GM19468 (cell line): Measurements from ENCODE around the gene DAGLB.

Experiments used
- ATAC-seq: cut with Tn5 transposase; IDR thresholded peaks from one replicate; pipeline ENCODE4 v1.9.1; 2021; ENCODE audit warnings: mild to moderate bottlenecking, moderate library complexity, moderate number of reproducible peaks; ENCODE audit not compliant: unreplicated experiment; ENCODE audit errors: extremely low read depth

DAGLB gene

DNA sequence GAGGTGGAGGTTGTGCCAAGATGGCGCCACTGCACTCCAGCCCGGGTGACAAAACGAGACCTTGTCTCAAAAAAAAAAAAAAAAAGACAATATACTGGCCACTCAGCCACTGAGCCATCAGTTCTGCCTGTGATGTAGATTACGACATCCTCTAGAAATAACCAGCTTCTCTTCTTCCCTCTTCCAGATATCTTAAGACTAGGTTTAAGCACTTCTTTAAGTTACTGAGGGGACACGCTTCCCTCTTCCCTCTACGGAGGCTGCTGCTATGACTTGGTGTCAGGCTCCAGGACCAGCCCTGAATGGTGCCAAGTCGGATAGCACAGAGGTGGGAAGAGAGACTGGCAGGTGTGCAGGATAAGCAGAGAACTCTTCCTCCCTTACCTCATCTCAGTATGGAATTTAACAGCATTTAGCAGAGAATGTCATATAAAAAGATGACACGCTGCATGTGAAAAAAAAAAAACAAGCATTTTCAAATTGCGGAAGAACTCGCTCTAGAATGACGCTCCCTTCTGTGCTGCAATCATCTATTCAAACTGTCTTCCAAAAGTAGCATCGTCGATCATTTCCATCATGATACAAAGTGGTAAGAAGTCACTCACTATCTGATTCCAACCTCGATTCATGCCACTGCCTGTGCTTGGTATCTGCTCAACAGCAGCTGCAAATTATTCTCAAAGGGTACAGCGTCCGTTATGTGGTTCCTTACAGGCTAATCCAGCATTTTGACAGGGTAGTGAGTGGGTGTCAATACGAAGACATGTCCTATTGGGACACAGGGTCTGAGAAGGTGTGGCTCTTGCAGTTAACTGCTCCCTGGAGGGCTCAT, 13.8 kb downstream of the DAGLB start:
- no peak for ATAC-seq

GRCh38 chr7:6432781-6433180, 15.0 kb downstream of the DAGLB start:
- no peak for ATAC-seq

GRCh38 chr7:6430974-6431373, 16.8 kb downstream of the DAGLB start:
- no peak for ATAC-seq

DNA sequence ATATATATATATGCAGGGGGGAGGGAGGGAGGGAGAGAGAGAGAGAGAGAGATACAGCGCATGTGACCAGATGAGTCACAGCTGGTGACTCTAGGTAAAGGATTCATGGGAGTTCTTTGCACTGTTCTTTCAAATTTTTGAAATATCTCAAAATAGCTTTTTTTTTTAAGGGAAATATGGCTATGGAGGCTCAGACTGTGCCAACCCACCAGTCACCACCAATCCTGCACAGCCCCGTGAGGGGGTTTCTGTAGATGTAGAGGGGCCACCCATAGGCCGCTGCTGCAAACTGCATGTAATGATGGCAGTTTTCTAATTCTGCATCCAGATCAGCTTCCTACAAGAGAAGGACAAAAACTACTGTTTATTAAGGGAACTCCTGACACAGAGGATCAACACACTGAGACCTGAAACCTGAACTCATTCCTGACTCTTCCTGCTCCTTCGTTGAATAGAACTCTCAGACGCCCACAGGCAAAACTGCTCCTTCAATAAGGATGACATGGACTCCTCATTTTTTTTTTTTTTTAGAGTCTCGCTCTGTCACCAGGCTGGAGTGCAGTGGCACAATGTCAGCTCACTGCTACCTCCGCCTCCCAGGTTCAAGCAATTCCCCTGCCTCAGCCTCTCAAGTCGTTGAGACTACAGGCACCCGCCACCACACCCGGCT, 17.3 kb downstream of the DAGLB start:
- ATAC-seq = no peak

DNA sequence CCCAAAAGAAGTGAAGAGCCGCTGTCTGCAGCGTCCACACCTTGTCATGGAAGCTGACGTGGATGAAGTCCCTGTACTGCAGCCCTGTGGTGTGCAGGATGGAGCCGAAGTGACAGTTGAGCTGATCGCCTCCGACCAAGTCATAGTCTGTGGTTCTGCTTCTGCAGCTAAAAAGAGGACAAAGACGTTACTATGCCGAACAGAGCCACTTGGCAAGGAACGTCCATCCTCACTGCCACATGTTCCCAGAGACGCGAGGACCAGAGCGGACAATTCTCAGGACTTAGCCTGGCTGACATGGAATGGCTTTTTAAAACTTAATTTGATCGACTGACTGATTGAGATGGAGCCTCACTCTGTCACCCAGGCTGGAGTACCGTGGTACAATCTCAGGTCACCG, 21.8 kb downstream of the DAGLB start:
- ATAC-seq = no peak

DNA sequence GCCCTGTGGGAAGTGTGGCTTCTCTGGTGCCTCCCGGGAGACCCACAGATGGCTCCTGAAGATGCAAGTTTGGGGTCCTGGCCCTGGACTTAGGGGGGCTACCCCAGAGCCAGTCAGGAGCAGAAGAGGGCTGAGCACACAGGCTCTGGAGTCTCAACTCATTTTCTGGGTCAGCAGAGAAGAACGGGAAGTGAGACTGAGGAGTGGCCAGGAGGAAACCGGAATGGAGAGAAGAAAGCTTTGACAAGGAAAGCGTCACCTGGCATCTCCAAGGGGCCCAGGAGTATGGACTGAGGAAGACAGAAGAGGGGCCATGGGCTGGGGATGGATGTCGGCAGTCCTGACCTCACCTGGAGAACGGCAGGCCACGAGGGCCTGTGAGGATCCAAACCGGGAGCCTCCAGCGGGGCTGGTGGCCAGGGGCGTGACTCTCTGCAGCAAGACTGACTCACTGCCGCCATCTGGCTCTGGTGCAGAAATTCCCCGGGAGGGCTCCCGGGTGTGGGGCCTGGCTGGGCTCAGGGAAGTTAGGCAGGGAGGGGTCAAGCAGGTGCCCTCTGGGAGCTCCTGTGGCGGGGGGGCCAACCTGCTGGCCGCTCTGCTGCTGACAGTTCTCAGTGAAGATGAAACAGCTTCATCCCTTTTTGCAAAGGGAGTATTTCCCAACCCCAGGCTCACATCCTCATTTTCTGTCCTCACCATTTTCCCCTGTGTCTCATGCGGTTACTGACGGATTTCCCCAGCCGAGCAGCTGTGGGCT, 23.6 kb downstream of the DAGLB start:
- no peak for ATAC-seq

DNA sequence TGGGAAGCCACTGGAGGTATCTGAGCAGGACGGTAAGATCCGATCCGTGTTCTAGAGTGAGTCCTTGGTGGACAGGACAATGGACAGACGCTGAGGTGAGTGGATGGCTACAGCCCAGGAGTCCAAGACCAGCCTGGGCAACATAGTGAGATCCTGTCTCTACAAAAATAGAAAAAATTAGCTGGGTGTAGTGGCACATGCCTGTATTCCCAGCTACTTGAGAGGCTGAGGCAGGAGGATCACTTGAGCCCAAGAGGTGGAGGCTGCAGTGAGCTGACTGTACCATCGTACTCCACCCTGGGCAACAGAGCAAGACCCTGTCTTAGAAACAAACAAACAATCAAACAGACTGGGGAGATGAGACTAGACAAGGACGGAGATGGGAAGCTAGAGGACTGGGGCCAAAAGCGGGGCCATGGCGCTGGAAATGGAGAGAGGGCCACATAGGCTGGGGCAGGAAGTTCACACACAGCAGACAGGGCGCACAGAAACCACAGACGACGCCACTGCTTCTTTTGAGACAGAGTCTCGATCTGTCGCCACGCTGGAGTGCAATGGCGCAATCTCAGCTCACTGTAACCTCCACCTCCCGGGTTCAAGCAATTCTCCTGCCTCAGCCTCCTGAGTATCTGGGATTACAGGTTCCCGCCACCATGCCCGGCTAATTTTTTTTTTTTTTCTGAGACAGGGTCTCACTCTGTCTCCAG, 24.7 kb downstream of the DAGLB start:
- ATAC-seq = no peak

GRCh38 chr7:6422095-6422494, 25.7 kb downstream of the DAGLB start:
- no peak for ATAC-seq

DNA sequence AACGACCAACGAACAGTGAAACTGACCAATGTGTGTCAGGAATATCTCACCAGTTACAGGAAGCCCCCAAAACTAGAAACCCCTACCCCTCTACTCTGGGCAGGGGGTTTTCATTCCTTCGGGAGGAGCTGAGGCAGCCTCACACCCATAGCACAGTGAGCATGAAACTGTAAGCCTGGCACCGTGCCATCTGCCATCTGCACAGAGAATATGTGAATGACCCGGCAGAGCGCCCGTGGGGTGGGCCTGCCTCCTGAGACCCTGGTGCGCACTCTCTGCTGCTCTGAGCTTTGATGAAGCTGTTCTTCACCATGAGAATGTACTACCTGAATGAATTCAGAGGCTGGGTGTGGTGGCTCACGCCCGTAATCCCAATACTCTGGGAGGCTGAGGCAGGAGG, 27.1 kb downstream of the DAGLB start:
- no peak for ATAC-seq

DNA sequence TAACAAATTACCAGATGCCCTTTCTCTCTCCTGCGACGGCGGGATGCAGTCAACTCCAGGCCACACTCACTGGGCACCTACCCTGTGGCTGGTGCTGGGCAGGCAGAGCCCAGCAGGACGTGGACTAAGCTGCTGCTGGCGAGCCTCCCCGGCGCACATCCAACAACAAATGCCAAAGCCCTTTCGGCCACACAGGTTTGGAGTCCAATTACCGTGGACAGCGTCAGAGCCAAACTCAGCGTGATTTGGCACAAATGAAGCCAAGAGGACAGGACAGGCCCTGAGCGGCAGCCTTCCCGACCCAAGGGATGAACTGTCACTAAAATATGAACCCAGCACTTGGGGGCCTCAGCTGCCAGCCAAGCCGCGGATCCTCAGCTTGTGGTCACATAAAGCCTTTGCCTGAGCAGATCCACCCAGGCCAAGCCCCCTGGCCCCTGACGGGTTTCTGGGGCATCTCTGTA, 28.4 kb downstream of the DAGLB start:
- no peak for ATAC-seq

- ATAC-seq = no peak
Measured at GRCh38 chr7:6417408-6417807, 30.3 kb downstream of the DAGLB start.

DNA sequence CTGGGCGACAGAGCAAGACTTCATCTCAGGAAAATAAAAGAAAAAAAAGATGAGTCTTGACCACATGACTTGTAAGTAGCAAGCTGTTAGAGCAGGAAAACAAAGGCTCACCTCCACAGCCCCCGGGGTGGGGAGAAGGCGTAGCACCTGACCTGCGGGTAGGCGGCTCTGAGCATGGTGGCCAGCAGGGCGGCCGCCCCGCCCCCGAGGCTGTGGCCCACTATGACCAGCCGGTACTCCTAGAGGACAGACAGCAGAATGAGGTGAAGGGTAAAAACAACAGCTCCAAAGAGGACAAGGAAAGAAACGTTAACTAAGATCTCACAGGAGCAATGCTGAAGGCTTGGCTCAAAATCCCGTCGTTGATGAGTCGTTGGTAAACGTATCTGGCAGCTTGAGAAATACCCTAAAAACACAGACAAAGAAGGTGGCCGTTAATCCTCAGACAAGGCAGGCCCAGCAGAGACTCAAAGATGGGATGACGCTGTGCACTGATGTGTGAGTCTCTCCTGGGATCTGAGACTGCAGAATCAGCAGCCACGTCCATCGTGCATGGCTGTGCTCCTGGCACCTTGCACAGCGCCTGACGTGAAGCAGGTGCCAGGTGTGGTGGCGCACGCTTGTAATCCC, 31.1 kb downstream of the DAGLB start:
- ATAC-seq = no peak

DNA sequence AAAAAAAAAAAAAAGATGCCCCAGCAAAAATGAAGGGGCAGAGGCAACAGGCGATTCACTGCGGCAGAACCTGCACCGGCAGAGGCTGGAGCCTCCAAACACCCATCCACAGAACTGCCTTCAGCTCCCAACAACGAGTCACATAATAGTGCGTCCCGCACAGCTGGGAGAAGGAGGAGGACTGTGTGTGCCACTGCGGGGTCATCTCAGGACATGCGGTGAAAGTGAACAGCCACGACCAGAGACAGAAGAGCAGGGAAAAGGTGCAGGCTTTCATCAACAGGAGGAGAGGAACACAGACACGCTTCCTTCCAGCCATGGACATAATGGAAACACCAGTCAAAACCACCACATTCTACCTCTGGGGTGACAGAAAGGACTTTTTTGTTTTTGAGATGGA, 34.1 kb downstream of the DAGLB start:
- no peak for ATAC-seq

DNA sequence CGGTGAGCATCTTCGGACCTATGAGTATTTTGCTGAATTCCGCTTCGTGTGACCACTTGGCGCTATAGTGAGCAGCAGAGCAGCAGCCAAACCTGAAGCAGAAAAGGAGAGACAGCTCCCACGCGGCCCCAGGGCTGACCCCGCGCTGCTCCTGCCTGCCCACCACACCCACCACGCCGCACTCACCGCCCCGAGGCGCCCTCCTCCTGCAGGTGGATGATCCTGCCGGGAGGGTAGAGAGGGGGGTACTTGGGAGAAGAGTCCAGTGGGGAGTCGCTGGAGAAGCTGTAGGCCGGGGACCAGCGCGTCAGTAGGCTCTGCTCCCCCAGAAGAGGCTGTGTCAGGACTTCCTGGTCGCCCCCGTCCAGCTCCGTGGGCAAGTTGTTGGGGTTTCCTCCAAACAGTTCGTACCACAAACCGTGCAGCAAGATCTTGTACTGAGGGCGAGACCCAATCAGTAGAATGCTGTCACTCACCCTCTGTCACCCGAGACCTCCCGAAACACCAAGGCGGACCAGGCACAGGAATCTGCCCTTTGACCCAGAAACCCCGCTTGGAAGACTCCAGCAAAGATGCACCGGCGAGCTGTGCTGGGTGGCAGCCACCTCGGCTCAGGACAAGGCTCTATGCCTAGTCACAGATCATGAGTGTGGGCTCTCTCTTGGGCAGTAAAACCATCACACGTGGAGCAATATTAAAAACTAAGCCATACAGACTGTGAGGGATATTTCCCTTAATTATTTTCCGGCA, 37.6 kb downstream of the DAGLB start:
- no peak for ATAC-seq

DNA sequence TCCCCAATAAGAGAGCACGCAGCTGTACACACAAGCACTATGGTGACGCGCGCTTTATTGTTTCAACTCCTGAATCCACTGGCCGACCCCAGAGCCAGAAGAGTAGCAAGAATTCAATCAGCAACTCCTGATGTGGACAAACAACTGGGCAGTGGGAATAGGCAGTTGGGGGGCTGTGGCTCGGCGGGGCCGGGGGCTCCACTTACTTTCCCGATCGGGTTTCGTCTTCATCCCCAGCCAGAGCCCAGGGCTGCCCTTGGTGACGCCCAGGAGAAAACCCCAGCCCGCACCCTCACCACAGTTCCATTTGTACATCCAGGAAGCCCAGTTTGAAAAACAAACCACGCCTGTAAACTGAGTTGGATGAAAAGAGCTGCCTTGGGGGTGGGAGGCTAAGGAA, 38.7 kb downstream of the DAGLB start:
- ATAC-seq = no peak

DNA sequence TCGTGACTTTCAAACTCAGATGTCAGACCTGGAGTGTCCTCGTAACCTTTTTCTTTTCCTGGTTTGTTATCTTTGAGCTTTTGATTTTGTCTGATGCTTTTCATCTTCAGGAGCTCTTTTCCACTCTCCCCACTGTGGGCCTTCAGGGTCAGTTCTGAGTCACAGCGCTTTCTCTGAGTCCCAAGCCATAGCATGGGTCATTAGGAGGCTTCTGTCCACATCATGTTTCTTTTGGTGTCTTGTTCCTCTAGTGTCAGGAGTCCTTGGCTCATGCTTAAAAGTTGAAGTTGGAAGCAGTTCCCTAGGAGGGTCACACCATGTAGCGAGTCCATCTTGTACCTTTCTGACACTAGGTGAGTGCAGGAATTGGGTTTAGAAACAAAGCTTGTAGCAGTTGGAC, 40.3 kb downstream of the DAGLB start:
- ATAC-seq = no peak

GRCh38 chr7:6406121-6406520, 41.6 kb downstream of the DAGLB start:
- no peak for ATAC-seq

- no peak for ATAC-seq
Measured at GRCh38 chr7:6403907-6404306, 43.8 kb downstream of the DAGLB start.

DNA sequence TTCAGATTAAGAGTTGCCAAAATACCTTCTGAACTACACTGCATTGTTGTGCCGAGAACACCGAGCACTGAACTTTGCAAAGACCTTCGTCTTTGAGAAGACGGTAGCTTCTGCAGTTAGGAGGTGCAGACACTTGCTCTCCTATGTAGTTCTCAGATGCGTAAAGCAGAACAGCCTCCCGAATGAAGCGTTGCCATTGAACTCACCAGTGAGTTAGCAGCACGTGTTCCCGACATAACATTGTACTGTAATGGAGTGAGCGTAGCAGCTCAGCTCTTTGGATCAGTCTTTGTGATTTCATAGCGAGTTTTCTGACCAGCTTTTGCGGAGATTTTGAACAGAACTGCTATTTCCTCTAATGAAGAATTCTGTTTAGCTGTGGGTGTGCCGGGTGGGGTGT, 45.0 kb downstream of the DAGLB start:
- no peak for ATAC-seq
